HepG2 (cell line): ENCODE results near the gene WDR20. TPM values are rescaled to one million over a fixed set of nuclear protein-coding genes. Genes with fewer than 3 reads are reported as not detected.

Experiments
- ATAC-seq: fragments of 200-7000 bp; cut with Tn5 transposase; 3 replicates; pipeline ENCODE4 v1.9.1; 2020; ENCODE audit warnings: mild to moderate bottlenecking, moderate library complexity
- BruUV-seq: library from RNA; stranded (reverse); fragments of 400-500 nt; replicated peaks from 2 replicates; lab custom pipeline; 2021; lab: Mats Ljungman, UMichigan
- CTCF ChIA-PET: fragments of 300-600 bp; formaldehyde crosslinking; extraction: SDS; loops from one replicate; lab custom pipeline; 2021; ENCODE audit warnings: low total read pairs, inconsistent platforms, low intra/inter-chr PET ratio; lab: Yijun Ruan, JAX
- POLR2A ChIA-PET: fragments of 350-600 bp; sonication (Branson Sonifier 250); formaldehyde crosslinking; loops from one replicate; lab custom pipeline; 2020; ENCODE audit warnings: antibody characterized with exemption, inconsistent platforms; lab: Yijun Ruan, JAX
- DNase-seq: peaks from one replicate; pipeline ENCODE4 v3.0.0-alpha.2; 2015; ENCODE audit warnings: low spot score
- FAIRE-seq: peaks from 3 replicates; lab custom pipeline; 2011; peaks lifted over from hg19 to GRCh38; lab: Jason Lieb, UNC
- H2AFZ ChIP-seq: one replicate; pipeline ENCODE4 v1.6.1; 2011; ENCODE audit warnings: low read length, inconsistent platforms
- H3K27ac ChIP-seq: fragments of 300-600 bp; 3 replicates; pipeline ENCODE4 v1.8.0; 2011; ENCODE audit warnings: mixed run types, mild to moderate bottlenecking, mixed read lengths, low read length, inconsistent platforms; ENCODE audit not compliant: insufficient read depth; ENCODE audit errors: extremely low read length
- H3K27me3 ChIP-seq, 2 experiments: fragments of 200-600 bp in 1 of 2; 2 replicates in 1 of 2; 3 replicates in 1 of 2; pipeline versions ENCODE4 v1.6.0 to v1.8.0; 2011; ENCODE audit warnings: low read length in 2 of 2, mild to moderate bottlenecking in 2 of 2, moderate library complexity in 2 of 2, inconsistent platforms in 1 of 2; ENCODE audit not compliant: insufficient read depth in 2 of 2, control insufficient read depth in 1 of 2
- H3K36me3 ChIP-seq, 2 experiments: fragments of 200-600 bp in 1 of 2; replicated peaks in 1 of 2; 2 replicates in 1 of 2; 3 replicates in 1 of 2; pipeline versions ENCODE4 v1.5.1 to v1.8.0; 2011; ENCODE audit warnings: low read length in 2 of 2, inconsistent platforms in 1 of 2; ENCODE audit not compliant: insufficient read depth in 2 of 2, control insufficient read depth in 1 of 2
- H3K4me1 ChIP-seq: 2 replicates; pipeline ENCODE4 v1.5.1; 2012; ENCODE audit warnings: low read length, inconsistent platforms; ENCODE audit not compliant: insufficient read depth
- H3K4me2 ChIP-seq: 2 replicates; pipeline ENCODE4 v1.6.0; 2011; ENCODE audit warnings: low read depth, low read length, inconsistent platforms
- H3K4me3 ChIP-seq, 3 experiments: fragments of 200-600 bp in 1 of 3; sonication (generic), shearing (Covaris generic) in 1 of 3; replicated peaks in 1 of 3; 2 replicates each; pipeline ENCODE4 v1.5.1; 2011 to 2016; ENCODE audit warnings: low read length in 3 of 3, inconsistent platforms in 2 of 3, low read depth in 2 of 3, mild to moderate bottlenecking in 2 of 3, control low read depth in 1 of 3, mixed read lengths in 1 of 3; ENCODE audit not compliant: insufficient read depth in 1 of 3
- H3K79me2 ChIP-seq: one replicate; pipeline ENCODE4 v1.6.1; 2011; ENCODE audit warnings: low read length, inconsistent platforms; ENCODE audit not compliant: insufficient read depth
- H3K9ac ChIP-seq: 2 replicates; pipeline ENCODE4 v1.6.0; 2011; ENCODE audit warnings: mild to moderate bottlenecking, low read depth, low read length, inconsistent platforms; ENCODE audit not compliant: insufficient read depth
- H3K9me3 ChIP-seq: 2 replicates; pipeline ENCODE4 v1.5.1; 2012; ENCODE audit warnings: mild to moderate bottlenecking, low read length
- H4K20me1 ChIP-seq: 2 replicates; pipeline ENCODE4 v1.6.0; 2011; ENCODE audit warnings: inconsistent platforms, mild to moderate bottlenecking, low read length, moderate library complexity; ENCODE audit not compliant: insufficient read depth
- CREB1 ChIP-seq, 2 experiments: fragments of 450-650 bp in 1 of 2; IDR thresholded peaks; 2 replicates each; pipeline ENCODE4 v1.6.1; 2016 to 2017; ENCODE audit warnings: control low read depth in 1 of 2, mild to moderate bottlenecking in 1 of 2, missing compliant biosample characterization in 1 of 2, missing genetic modification characterization in 1 of 2
- GABPA ChIP-seq, 2 experiments: IDR thresholded peaks; 2 replicates each; pipeline ENCODE4 v1.6.1; 2011 to 2016; ENCODE audit warnings: low read depth in 2 of 2, low read length in 1 of 2, missing biosample characterization in 1 of 2, missing genetic modification characterization in 1 of 2
- JUN ChIP-seq: sonication (generic); formaldehyde crosslinking; IDR thresholded peaks from 2 replicates; pipeline ENCODE4 v1.4.0; 2020; ENCODE audit warnings: mild to moderate bottlenecking, missing genetic modification reagents
- MATR3 ChIP-seq: sonication (generic); formaldehyde crosslinking; IDR thresholded peaks from 2 replicates; pipeline ENCODE4 v1.4.0; 2020; ENCODE audit warnings: missing genetic modification reagents
- MAZ ChIP-seq, 2 experiments: sonication (generic) in 1 of 2; formaldehyde crosslinking in 1 of 2; IDR thresholded peaks; 2 replicates each; pipeline versions ENCODE4 v1.5.0 to v1.6.1; 2012 to 2020; ENCODE audit warnings: low read depth in 2 of 2, mild to moderate bottlenecking in 2 of 2, borderline replicate concordance in 1 of 2, improper control_type of control experiment in 1 of 2, low read length in 1 of 2, missing genetic modification reagents in 1 of 2, moderate library complexity in 1 of 2
- ZEB1 ChIP-seq: IDR thresholded peaks from 2 replicates; pipeline ENCODE4 v1.6.1; 2012; ENCODE audit warnings: mild to moderate bottlenecking, low read depth, inconsistent platforms; ENCODE audit not compliant: insufficient replicate concordance
- ZNF552 ChIP-seq: sonication (generic); formaldehyde crosslinking; IDR thresholded peaks from 2 replicates; pipeline ENCODE4 v1.9.0; 2022; ENCODE audit warnings: missing genetic modification reagents, mild to moderate bottlenecking, borderline replicate concordance
- WGBS: methylation state at CpG from one replicate; pipeline ENCODE4 v1.1.6; 2017; ENCODE audit warnings: low lambda C conversion rate; 5-methylcytosine and 5-hydroxymethylcytosine counted together
- in situ Hi-C: cut with HindIII; loops from 2 replicates; pipeline ENCODE4 v1.10.0; 2017; ENCODE audit warnings: low pct_unique_long_range_greater_than_20kb; ENCODE audit not compliant: extremely low pct_ligation_motif_present
- intact Hi-C: fragments of 100-400 bp; cut with micrococcal nuclease; formaldehyde crosslinking; loops from one replicate; pipeline ENCODE4 v1.10.0; 2022; ENCODE audit not compliant: unreplicated experiment
- polyA plus RNA-seq, 8 experiments: library from polyadenylated mRNA; depleted of rRNA in 3 of 8; stranded (reverse) in 7 of 8; unstranded in 1 of 8; fragments of >200 nt; fragmentation: Illumina TruSeq in 4 of 8; extraction: Trizol in 4 of 8; gene quantifications; 2 replicates each; pipeline versions ENCODE4 v1.2.1 to v1.2.3, GENCODE V29; 2011 to 2016; ENCODE audit warnings: low read depth in 4 of 8, missing spikeins in 1 of 8, mixed read lengths in 1 of 8; ENCODE audit not compliant: insufficient read depth in 1 of 8
- total RNA-seq, 5 experiments: library from RNA; depleted of rRNA; stranded (reverse); fragments of >200 nt; fragmentation: Illumina TruSeq; extraction: Trizol; gene quantifications; 2 replicates each; pipeline ENCODE4 v1.2.3, GENCODE V29; 2016; ENCODE audit warnings: low read depth in 1 of 5
- TF ChIP-seq, protein P1 (sequence below): sonication (generic); formaldehyde crosslinking; IDR thresholded peaks from 2 replicates; pipeline ENCODE4 v1.5.1; 2020; ENCODE audit warnings: mild to moderate bottlenecking, missing genetic modification reagents, borderline replicate concordance
- TF ChIP-seq, protein P2 (sequence below): sonication (generic); formaldehyde crosslinking; IDR thresholded peaks from 2 replicates; pipeline ENCODE4 v1.8.1; 2023; ENCODE audit warnings: mild to moderate bottlenecking, moderate library complexity, missing genetic modification reagents

The WDR20 gene
- total and polyA plus RNA-seq, 2 of the 13 experiments (the other 11 are each of a cell fraction or from before 2014, with no cell fraction given): 10.4 to 23.2 TPM

DNA sequence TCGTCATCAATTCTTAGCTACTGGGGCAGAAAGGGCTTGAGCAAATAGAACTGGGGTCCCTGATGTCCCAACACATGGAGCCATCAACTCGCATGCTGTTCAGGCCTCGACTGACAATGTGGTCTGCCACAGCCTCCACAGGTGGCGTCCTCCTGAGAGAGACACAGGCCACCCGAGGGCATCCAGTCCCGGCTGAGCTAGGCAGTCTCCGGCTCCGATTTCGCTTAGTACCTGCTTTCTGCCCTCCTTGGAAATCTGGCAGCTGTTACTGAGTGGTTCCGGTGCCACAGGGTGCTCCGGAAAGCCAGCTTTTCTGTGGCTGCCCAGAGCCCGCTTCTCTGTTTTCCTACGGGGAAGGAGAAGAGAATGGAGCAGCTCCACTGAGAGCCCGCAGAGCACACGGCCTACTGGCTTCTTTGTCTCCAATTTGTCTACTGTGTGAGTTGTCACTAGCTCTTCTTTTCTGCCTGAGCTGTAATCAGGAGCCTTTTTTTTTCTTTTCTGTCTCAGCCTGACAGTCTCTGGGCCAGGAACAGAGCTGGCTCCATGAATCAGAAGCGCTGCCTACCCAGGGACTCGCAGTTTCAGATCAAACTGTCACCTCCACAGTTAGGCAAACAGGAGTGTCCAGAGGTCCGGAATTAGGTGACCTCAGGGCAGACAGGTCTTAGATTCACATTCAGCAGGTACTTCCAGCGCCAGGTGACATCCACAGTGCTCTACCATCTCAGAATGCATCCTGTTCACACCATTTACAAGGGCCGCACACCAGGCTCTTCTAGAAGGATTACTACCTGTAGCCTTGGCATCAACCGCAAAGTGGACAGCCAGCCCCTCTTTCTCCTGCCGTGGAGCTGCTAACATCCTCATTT, 92.0 kb downstream of the WDR20 start (continued):
- TF ChIP-seq MATR3 (CRISPR knock-in tag): no peak
- no peak for TF ChIP-seq GABPA (IDR thresholded peaks at IDR 0.05; ENCODE audit: low read depth, low read length)
- TF ChIP-seq GABPA (CRISPR knock-in tag; IDR thresholded peaks at IDR 0.05; ENCODE audit: low read depth): no peak
- TF ChIP-seq CREB1 (IDR thresholded peaks at IDR 0.05): no peak
- no peak for TF ChIP-seq CREB1 (CRISPR knock-in tag; IDR thresholded peaks at IDR 0.05)
- TF ChIP-seq, protein P1, sequence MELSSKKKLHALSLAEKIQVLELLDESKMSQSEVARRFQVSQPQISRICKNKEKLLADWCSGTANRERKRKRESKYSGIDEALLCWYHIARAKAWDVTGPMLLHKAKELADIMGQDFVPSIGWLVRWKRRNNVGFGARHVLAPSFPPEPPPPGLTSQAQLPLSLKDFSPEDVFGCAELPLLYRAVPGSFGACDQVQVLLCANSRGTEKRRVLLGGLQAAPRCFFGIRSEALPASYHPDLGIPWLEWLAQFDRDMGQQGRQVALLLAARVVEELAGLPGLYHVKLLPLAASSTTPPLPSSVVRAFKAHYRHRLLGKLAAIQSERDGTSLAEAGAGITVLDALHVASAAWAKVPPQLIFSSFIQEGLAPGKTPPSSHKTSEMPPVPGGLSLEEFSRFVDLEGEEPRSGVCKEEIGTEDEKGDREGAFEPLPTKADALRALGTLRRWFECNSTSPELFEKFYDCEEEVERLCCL (CRISPR knock-in tag): no peak
- no peak for TF ChIP-seq MAZ (IDR thresholded peaks at IDR 0.05; ENCODE audit: borderline replicate concordance, low read depth, low read length)
- TF ChIP-seq MAZ (CRISPR knock-in tag; IDR thresholded peaks at IDR 0.05; ENCODE audit: low read depth): no peak
- TF ChIP-seq ZEB1: no peak
- TF ChIP-seq, all 625 proteins: peak for 0

DNA sequence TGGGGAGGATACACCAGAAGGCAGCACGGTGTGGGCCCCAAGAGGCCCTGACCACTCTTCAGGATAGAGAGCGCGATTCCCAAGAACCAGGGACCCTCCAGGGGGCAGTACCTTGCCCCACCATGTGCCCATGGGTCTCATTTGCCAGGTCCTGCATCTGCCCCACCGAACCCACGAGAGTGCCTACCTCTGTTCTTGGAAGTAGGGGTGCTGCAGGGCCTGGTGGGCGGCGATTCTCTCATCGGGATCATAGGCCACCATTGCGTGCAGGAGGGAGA, 92.6 kb downstream of the WDR20 start:
- Histone ChIP-seq H3K36me3 (peaks cover 1 to 10% of the 10 kb centered on the region in 2 experiments; a peak in 1 of 5 replicates), H3K9me3 (no peaks in the 10 kb centered on the region), H3K4me1 (peaks cover 19% of the 10 kb centered on the region; the same call in 1 of the 2 replicates), H2AFZ (no peak overlapping the region), H3K4me2 (no peak overlapping the region), H3K9ac (no peak overlapping the region), H3K27ac (no peak overlapping the region), H3K4me3 (no peak overlapping the region), H4K20me1 (no peaks in the 10 kb centered on the region), H3K79me2 (no peaks in the 10 kb centered on the region)
- POLR2A ChIA-PET: no interaction called here
- intact Hi-C loops (no loop called here), in situ Hi-C loops (no loop called here)
- BruUV-seq: no TSS peak
- DNase-seq: no peak
- no peak for TF ChIP-seq JUN (CRISPR knock-in tag)
- TF ChIP-seq, protein P2, sequence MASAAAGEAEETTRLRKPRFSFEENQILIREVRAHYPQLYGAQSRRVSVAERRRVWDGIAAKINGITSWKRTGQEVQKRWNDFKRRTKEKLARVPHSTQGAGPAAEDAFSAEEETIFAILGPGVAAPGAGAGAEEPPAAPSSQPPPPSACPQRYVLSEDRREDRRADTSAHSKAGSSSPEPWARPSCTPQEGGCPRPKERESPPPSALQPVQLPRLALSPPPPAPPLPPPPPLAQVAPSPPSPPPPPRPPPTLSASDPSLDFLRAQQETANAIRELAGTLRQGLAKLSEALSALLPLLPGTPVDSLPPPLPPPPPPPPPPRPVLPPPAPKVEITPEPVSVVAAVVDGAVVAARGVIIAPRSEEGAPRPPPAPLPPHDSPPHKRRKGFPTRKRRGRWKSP (CRISPR knock-in tag): no peak
- no peak for TF ChIP-seq ZNF552
- TF ChIP-seq, all 625 proteins: peak for 0
- FAIRE-seq: no peak
- CTCF ChIA-PET: no interaction called here
- H3K27me3 ChIP-seq: no peaks in the 10 kb centered on the region
- 94% methylated on average over 9 of the region's 9 CpGs for WGBS
- no peak for ATAC-seq
